PFSK-1 (cell line): ENCODE data around the gene BANF2.

Experiments
- FOXP2 ChIP-seq: optimal IDR thresholded peaks from 2 replicates; pipeline ENCODE3; 2011; ENCODE audit warnings: borderline replicate concordance, control low read depth, inconsistent platforms; ENCODE audit not compliant: insufficient read depth; ENCODE audit errors: extremely low read length, extremely low read depth
- POLR2AphosphoS5 ChIP-seq: IDR thresholded peaks from 2 replicates; pipeline ENCODE4 v1.6.1; 2012; ENCODE audit warnings: low read depth, mild to moderate bottlenecking, control low read depth, low read length, moderate library complexity
- SIN3A ChIP-seq: IDR thresholded peaks from 2 replicates; pipeline ENCODE4 v1.6.1; 2012; ENCODE audit warnings: mild to moderate bottlenecking, low read length, moderate library complexity, borderline replicate concordance; ENCODE audit not compliant: insufficient read depth
- TAF1 ChIP-seq: IDR thresholded peaks from 2 replicates; pipeline ENCODE4 v1.6.1; 2012; ENCODE audit warnings: low read length, control low read depth, borderline replicate concordance; ENCODE audit not compliant: insufficient read depth
- TF ChIP-seq, protein P1 (sequence below), 2 experiments: IDR thresholded peaks; 2 replicates each; pipeline versions ENCODE4 v1.6.1 to v1.8.0; 2011 to 2012; ENCODE audit warnings: low read depth in 2 of 2, low read length in 2 of 2, control low read depth in 1 of 2, inconsistent platforms in 1 of 2, mild to moderate bottlenecking in 1 of 2, moderate library complexity in 1 of 2; ENCODE audit not compliant: insufficient read depth in 1 of 2

BANF2 gene

DNA sequence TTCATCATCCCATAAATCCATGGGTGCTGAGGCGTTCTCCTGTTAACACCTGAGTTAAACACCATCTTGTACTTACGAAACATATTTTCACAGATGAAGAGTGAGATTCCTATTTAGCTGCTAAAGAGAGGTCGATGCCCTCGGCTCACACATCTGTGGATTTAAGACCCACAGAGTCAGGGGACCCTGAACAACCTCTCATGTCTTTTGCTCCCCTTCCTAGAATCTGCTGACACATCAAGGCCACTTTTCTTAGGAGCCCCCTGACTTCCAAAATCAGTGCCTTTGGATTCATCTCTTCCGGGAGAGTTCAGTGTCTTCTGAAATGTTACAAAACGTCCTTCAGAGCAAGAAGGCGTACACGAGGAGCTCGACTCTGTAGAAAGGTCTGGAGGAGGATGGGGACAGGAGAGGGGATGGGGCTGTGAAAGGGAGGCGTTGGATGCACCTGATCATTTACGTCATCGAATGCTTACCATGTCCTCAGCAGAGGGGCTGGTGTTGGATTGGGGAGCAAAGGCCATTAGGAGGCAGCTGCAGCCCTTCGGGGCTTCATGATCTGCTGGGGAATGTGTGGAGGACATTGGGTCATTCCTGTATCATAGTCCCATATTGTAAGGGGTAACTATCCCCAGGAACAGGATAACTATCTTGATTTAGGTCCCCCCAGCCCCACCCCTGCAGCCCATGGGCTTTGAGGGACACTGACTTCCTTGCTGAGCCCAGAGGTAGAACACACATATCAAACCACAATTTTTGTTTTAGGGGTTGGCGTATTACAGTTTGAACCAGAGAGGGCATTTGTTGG is 22.9 kb downstream of the BANF2 start:
- TF ChIP-seq SIN3A (no peak), FOXP2 (no peak), TAF1 (no peak), POLR2AphosphoS5 (no peak)
- TF ChIP-seq, protein P1, sequence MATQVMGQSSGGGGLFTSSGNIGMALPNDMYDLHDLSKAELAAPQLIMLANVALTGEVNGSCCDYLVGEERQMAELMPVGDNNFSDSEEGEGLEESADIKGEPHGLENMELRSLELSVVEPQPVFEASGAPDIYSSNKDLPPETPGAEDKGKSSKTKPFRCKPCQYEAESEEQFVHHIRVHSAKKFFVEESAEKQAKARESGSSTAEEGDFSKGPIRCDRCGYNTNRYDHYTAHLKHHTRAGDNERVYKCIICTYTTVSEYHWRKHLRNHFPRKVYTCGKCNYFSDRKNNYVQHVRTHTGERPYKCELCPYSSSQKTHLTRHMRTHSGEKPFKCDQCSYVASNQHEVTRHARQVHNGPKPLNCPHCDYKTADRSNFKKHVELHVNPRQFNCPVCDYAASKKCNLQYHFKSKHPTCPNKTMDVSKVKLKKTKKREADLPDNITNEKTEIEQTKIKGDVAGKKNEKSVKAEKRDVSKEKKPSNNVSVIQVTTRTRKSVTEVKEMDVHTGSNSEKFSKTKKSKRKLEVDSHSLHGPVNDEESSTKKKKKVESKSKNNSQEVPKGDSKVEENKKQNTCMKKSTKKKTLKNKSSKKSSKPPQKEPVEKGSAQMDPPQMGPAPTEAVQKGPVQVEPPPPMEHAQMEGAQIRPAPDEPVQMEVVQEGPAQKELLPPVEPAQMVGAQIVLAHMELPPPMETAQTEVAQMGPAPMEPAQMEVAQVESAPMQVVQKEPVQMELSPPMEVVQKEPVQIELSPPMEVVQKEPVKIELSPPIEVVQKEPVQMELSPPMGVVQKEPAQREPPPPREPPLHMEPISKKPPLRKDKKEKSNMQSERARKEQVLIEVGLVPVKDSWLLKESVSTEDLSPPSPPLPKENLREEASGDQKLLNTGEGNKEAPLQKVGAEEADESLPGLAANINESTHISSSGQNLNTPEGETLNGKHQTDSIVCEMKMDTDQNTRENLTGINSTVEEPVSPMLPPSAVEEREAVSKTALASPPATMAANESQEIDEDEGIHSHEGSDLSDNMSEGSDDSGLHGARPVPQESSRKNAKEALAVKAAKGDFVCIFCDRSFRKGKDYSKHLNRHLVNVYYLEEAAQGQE (IDR thresholded peaks at IDR 0.05; ENCODE audit: insufficient read depth in 1 of 2, low read depth in 2 of 2, low read length in 2 of 2): no peak

DNA sequence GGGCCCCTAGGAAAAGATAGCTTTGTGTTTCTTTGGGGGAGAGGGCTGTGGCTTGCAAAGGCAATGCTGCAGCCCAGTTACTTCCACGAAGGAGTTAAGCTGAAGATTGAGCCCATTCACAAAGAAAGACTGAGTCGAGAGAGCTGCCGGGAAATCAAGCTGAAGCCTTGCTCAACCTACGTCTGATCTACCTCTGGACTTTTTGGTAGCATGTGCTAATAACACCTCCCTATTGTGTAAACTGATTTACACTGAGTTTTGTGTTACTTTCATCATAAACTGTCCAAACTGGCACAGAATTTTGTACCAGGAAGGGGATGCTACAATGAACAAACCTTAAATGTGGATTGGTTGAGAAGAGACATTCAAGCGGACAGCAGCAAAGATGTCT is 23.5 kb downstream of the BANF2 start:
- TF ChIP-seq TAF1 (no peak), SIN3A (no peak), POLR2AphosphoS5 (no peak), FOXP2 (no peak)
- TF ChIP-seq, protein P1 (IDR thresholded peaks at IDR 0.05; ENCODE audit: insufficient read depth in 1 of 2, low read depth in 2 of 2, low read length in 2 of 2): no peak

DNA sequence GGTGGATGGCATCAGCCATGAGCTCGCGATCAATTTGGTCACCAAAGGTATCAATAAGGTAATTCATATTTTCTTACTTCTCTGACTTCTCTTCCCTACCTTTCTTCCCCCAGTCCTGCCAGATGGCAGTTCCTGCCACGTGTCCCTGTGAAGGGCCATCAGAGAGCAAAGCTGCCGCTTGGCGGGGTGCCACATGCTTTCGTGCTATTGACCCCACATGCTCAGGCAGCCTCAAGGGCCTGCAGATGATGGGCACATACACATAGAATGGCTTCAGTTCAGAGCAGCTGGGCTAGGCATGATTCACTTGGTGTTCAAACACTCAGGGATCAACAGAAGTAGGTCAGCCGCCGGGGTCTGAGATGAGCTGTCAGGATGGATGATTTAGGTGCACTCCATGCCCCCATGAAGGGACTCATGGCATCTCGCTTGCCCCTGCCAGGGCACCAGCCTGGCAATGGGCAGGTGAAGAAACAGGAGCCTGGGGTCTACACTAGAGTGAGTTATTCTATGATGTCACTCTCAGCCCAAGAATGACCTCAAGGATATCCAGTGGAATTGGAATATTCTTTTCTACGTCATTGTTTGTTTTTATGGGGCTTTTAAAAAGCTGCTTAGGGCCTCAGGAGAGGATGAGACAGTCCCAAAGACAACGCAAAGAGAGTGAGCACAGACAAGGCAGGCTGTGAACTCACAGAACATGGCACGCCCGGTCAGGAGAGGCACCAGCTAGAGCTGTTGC is 25.5 kb downstream of the BANF2 start:
- TF ChIP-seq TAF1 (no peak), SIN3A (no peak), FOXP2 (no peak), POLR2AphosphoS5 (no peak)
- TF ChIP-seq, protein P1 (IDR thresholded peaks at IDR 0.05; ENCODE audit: insufficient read depth in 1 of 2, low read depth in 2 of 2, low read length in 2 of 2): no peak

DNA sequence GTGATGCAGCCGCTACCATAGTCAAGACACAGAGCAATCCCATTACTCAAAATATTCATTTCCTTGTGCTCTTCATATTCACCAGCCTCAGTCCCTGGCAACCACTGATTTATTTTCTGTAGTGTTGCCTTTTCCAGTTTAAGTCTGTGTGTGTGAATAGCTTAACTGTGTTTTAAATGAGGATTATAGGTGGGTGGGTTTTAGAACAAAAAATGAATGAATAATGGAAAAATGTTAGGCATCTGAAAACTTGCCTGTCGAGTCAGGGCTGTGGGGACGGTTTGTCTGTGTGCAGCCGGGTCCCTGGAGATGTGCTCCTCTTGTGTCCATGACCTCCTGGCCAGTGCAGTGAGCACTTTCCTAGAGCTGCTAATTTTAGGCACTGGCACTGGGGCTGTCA is 27.1 kb downstream of the BANF2 start:
- TF ChIP-seq, protein P1 (IDR thresholded peaks at IDR 0.05; ENCODE audit: insufficient read depth in 1 of 2, low read depth in 2 of 2, low read length in 2 of 2): no peak
- no peak for TF ChIP-seq FOXP2
- no peak for TF ChIP-seq SIN3A
- no peak for TF ChIP-seq POLR2AphosphoS5
